CD8-positive, alpha-beta memory T cell (primary cell): ENCODE measurements around the gene UGGT1. TPM values are rescaled to one million over a fixed set of nuclear protein-coding genes. Genes with fewer than 3 reads are reported as not detected.

ENCODE experiments used
- CTCF ChIA-PET: fragments of 350-600 bp; sonication (Branson Sonifier 250); formaldehyde crosslinking; loops from one replicate; lab custom pipeline; 2021; ENCODE audit warnings: antibody characterized with exemption; lab: Charles Lee
- POLR2A ChIA-PET: fragments of 350-600 bp; sonication (Branson Sonifier 250); formaldehyde crosslinking; loops from one replicate; lab custom pipeline; 2021; ENCODE audit warnings: antibody characterized with exemption; lab: Charles Lee
- DNase-seq, 5 donors: peaks; one replicate each; pipeline versions ENCODE4 v3.0.0 to v3.0.0-alpha.2; 2020 to 2022; ENCODE audit warnings: mixed read lengths in 1 of 5
- H3K27ac ChIP-seq: one replicate; pipeline ENCODE4 v1.7.0; 2013; ENCODE audit warnings: low read depth, mild to moderate bottlenecking, low read length, moderate library complexity
- H3K27me3 ChIP-seq: 2 replicates; pipeline ENCODE4 v1.7.0; 2013; ENCODE audit warnings: low read length, mild to moderate bottlenecking; ENCODE audit not compliant: insufficient read depth, poor library complexity, severe bottlenecking
- H3K36me3 ChIP-seq: 2 replicates; pipeline ENCODE4 v1.7.0; 2013; ENCODE audit warnings: mild to moderate bottlenecking, low read length, moderate library complexity; ENCODE audit not compliant: insufficient read depth
- H3K4me1 ChIP-seq: 2 replicates; pipeline ENCODE4 v1.7.0; 2013; ENCODE audit warnings: mild to moderate bottlenecking, low read length, moderate library complexity; ENCODE audit not compliant: insufficient read depth
- H3K4me3 ChIP-seq: 2 replicates; pipeline ENCODE4 v1.7.0; 2013; ENCODE audit warnings: mild to moderate bottlenecking, low read length
- H3K9me3 ChIP-seq: 2 replicates; pipeline ENCODE4 v1.7.0; 2013; ENCODE audit warnings: mild to moderate bottlenecking, low read length
- H3K27ac Mint-ChIP-seq, 8 donors: one replicate each; pipeline ENCODE4 v1.8.0; 2020 to 2021; ENCODE audit warnings: mixed read lengths in 8 of 8, mild to moderate bottlenecking in 6 of 8, inconsistent platforms in 3 of 8, moderate library complexity in 3 of 8
- H3K27me3 Mint-ChIP-seq, 2 donors: one replicate each; pipeline ENCODE4 v1.8.0; 2020 to 2021; ENCODE audit warnings: mixed read lengths in 2 of 2, mild to moderate bottlenecking in 1 of 2, moderate library complexity in 1 of 2
- H3K36me3 Mint-ChIP-seq, 3 donors: one replicate each; pipeline ENCODE4 v1.8.0; 2020 to 2021; ENCODE audit warnings: mixed read lengths in 3 of 3, inconsistent platforms in 1 of 3, mild to moderate bottlenecking in 1 of 3
- H3K4me1 Mint-ChIP-seq, 3 donors: one replicate each; pipeline ENCODE4 v1.8.0; 2020 to 2021; ENCODE audit warnings: mixed read lengths in 3 of 3, inconsistent platforms in 1 of 3, mild to moderate bottlenecking in 1 of 3
- H3K4me3 Mint-ChIP-seq, 7 donors: one replicate each; pipeline ENCODE4 v1.8.0; 2020 to 2021; ENCODE audit warnings: mixed read lengths in 7 of 7, mild to moderate bottlenecking in 6 of 7, moderate library complexity in 4 of 7, inconsistent platforms in 2 of 7
- H3K9me3 Mint-ChIP-seq, 5 donors: one replicate each; pipeline ENCODE4 v1.8.0; 2020 to 2022; ENCODE audit warnings: mixed read lengths in 5 of 5, mild to moderate bottlenecking in 3 of 5, moderate library complexity in 2 of 5, inconsistent platforms in 1 of 5
- polyA plus RNA-seq: library from polyadenylated mRNA; unstranded; fragments of 300-500 nt; fragmentation: Illumina TruSeq; gene quantifications from one replicate; pipeline ENCODE4 v1.2.3, GENCODE V29; 2021
- total RNA-seq, 2 experiments: library from RNA; stranded (reverse); gene quantifications; one replicate each; pipeline ENCODE4 v1.2.3, GENCODE V29; 2021

UGGT1 gene
- total and polyA plus RNA-seq, 3 experiments from 2014 or later = 16.9 to 55.8 (median 54.0) TPM

DNA sequence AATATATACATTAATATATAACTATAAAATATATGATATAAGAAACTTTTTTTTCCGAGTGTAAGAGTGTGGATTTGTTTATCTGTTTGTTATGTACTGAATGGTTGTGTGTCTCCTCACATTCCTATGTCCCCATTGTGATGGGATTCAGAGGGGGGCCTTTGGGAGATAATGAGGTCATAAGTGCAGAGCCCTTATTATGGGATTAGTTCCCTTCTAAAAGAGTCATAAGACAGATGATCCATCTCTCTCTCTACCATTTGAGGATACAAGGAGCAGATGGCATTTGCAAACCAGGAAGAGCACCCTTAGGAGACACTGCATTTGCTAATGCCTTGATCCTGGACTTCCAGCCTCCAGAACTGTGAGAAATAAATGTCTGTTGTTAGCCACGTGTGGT, 32.9 kb upstream of the UGGT1 start:
- Mint-ChIP-seq H3K27me3 (peaks cover 6 to 24% of the 10 kb centered on the region in 2 donors), H3K4me3 (no peak overlapping the region), H3K9me3 (no peaks in the 10 kb centered on the region), H3K27ac (no peak overlapping the region), H3K4me1 (no peaks in the 10 kb centered on the region), H3K36me3 (no peaks in the 10 kb centered on the region)
- no peak overlapping the region for H3K27ac ChIP-seq
- ChIA-PET CTCF (no interaction called here), POLR2A (no interaction called here)
- H3K9me3 ChIP-seq = no peaks in the 10 kb centered on the region
- H3K36me3 ChIP-seq = no peaks in the 10 kb centered on the region
- no peaks in the 10 kb centered on the region for H3K27me3 ChIP-seq
- no peak overlapping the region for H3K4me3 ChIP-seq
- no peak for DNase-seq
- H3K4me1 ChIP-seq = no peaks in the 10 kb centered on the region

DNA sequence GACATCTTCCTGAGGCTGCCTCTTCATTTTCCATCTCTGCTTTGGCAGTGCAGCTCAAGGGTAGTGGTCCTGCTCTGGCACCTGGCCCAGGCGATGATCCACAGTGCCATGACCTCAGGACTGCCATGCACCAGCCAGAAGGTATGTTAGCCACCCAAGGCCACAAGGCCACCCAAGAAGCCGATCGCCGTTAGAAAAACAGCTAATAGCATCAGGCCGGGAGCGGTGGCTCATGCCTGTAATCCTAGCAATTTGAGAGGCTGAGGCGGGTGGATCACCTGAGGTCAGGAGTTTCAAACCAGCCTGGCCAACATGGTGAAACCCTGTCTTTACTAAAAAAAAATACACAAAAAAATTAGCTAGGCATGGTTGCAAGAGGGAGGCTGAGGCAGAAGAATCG, 28.4 kb upstream of the UGGT1 start:
- H3K27me3 ChIP-seq = no peaks in the 10 kb centered on the region
- H3K4me3 Mint-ChIP-seq = no peak overlapping the region
- H3K4me1 ChIP-seq = no peaks in the 10 kb centered on the region
- no peak overlapping the region for H3K27ac Mint-ChIP-seq
- H3K4me3 ChIP-seq = no peak overlapping the region
- H3K4me1 Mint-ChIP-seq = no peaks in the 10 kb centered on the region
- no peak overlapping the region for H3K27ac ChIP-seq
- no peaks in the 10 kb centered on the region for H3K36me3 Mint-ChIP-seq
- H3K9me3 Mint-ChIP-seq = no peaks in the 10 kb centered on the region
- H3K9me3 ChIP-seq = no peaks in the 10 kb centered on the region
- ChIA-PET POLR2A (no interaction called here), CTCF (interaction anchor here (1.1 kb wide), 1 partner anchor 8 kb away, joined by 3 read pairs; no protein-coding TSS in a partner anchor)
- DNase-seq = no peak
- H3K36me3 ChIP-seq = no peaks in the 10 kb centered on the region
- H3K27me3 Mint-ChIP-seq = peaks cover 2 to 3% of the 10 kb centered on the region in 2 donors

DNA sequence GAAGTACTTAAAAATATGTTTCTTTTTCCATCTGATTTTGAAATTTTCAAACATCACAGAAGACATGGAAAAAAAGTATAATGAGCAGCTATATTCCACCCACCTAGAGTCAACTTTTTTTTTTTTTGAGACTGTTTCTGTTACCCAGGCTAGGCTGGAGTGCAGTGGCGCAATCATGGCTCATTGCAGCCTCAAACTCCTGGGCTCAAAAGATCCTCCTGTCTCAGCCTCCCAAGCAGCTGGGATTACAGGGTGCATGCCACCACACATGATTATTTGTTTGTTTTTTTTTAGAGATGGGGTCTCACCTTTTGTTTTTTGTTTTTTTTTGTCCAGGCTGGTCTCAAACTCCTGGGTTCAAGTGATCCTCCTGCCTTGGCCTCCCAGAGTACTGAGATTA, 26.6 kb upstream of the UGGT1 start:
- no peak overlapping the region for H3K27ac ChIP-seq
- no peaks in the 10 kb centered on the region for H3K9me3 ChIP-seq
- Mint-ChIP-seq H3K27me3 (peaks cover 2 to 3% of the 10 kb centered on the region in 2 donors), H3K36me3 (no peaks in the 10 kb centered on the region), H3K4me1 (no peaks in the 10 kb centered on the region), H3K9me3 (no peaks in the 10 kb centered on the region), H3K4me3 (no peak overlapping the region), H3K27ac (peak overlapping the region in 1 of 8 donors; percentile 57)
- no peaks in the 10 kb centered on the region for H3K4me1 ChIP-seq
- no peaks in the 10 kb centered on the region for H3K27me3 ChIP-seq
- no peak for DNase-seq
- POLR2A ChIA-PET = interaction anchor here (0.8 kb wide), 1 partner anchor 14 kb away, joined by 3 read pairs; no protein-coding TSS in a partner anchor
- H3K36me3 ChIP-seq = no peaks in the 10 kb centered on the region
- no peak overlapping the region for H3K4me3 ChIP-seq
- CTCF ChIA-PET = no interaction called here

DNA sequence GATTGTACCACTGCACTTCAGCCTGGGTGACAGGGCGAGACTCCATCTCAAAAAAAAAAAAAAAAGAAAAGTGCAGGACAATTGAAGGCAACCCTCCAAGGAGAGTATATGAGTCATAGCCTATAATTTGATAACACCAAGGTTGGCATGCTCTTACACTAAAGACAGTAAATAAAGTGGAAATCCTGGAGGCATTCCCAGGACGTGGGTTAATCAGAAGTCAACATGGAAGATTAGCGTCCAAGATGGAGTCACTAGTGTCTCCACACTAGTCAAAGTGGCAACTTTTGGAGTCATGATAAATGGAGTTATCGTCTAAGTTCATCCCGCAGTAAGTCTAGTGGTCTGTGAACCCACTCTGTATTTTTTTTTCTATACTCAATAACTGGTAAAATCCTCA, 21.2 kb upstream of the UGGT1 start:
- H3K27me3 ChIP-seq = no peaks in the 10 kb centered on the region
- no peaks in the 10 kb centered on the region for H3K27me3 Mint-ChIP-seq
- no peaks in the 10 kb centered on the region for H3K36me3 ChIP-seq
- H3K27ac ChIP-seq = no peak overlapping the region
- no peaks in the 10 kb centered on the region for H3K9me3 Mint-ChIP-seq
- no peak overlapping the region for H3K4me3 ChIP-seq
- H3K4me1 Mint-ChIP-seq = no peaks in the 10 kb centered on the region
- H3K4me3 Mint-ChIP-seq = no peak overlapping the region
- no peak for DNase-seq
- no peak overlapping the region for H3K27ac Mint-ChIP-seq
- no peaks in the 10 kb centered on the region for H3K9me3 ChIP-seq
- no peaks in the 10 kb centered on the region for H3K4me1 ChIP-seq
- no peaks in the 10 kb centered on the region for H3K36me3 Mint-ChIP-seq
- CTCF ChIA-PET = no interaction called here
- POLR2A ChIA-PET = no interaction called here

DNA sequence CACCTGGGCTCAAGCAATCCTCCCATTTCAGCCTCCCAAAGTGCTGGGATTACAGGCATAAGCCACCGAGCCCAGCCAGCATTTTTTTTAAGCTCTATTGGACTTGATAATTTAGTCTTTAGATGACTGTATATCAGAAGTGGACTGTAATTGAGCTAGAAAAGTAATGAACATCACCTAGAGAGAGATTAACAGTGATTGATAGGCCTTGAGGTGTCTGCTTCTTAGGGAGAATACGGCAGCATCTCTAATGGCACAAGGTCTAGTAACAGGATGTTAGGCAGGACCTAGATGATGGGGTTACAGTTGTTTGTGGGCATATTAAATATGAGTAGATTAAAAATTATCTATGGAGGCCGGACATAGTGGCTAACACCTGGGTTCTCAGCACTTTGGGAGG, 17.7 kb upstream of the UGGT1 start:
- Histone ChIP-seq H3K4me1 (no peaks in the 10 kb centered on the region), H3K9me3 (no peaks in the 10 kb centered on the region), H3K27me3 (no peaks in the 10 kb centered on the region), H3K36me3 (no peaks in the 10 kb centered on the region), H3K4me3 (no peak overlapping the region), H3K27ac (no peak overlapping the region)
- H3K36me3 Mint-ChIP-seq = no peaks in the 10 kb centered on the region
- H3K9me3 Mint-ChIP-seq = no peaks in the 10 kb centered on the region
- no peaks in the 10 kb centered on the region for H3K27me3 Mint-ChIP-seq
- CTCF ChIA-PET = no interaction called here
- no peak for DNase-seq
- POLR2A ChIA-PET = no interaction called here
- peaks cover 0 to 3% (median 0%) of the 10 kb centered on the region in 3 donors for H3K4me1 Mint-ChIP-seq
- H3K27ac Mint-ChIP-seq = no peak overlapping the region
- H3K4me3 Mint-ChIP-seq = no peak overlapping the region

DNA sequence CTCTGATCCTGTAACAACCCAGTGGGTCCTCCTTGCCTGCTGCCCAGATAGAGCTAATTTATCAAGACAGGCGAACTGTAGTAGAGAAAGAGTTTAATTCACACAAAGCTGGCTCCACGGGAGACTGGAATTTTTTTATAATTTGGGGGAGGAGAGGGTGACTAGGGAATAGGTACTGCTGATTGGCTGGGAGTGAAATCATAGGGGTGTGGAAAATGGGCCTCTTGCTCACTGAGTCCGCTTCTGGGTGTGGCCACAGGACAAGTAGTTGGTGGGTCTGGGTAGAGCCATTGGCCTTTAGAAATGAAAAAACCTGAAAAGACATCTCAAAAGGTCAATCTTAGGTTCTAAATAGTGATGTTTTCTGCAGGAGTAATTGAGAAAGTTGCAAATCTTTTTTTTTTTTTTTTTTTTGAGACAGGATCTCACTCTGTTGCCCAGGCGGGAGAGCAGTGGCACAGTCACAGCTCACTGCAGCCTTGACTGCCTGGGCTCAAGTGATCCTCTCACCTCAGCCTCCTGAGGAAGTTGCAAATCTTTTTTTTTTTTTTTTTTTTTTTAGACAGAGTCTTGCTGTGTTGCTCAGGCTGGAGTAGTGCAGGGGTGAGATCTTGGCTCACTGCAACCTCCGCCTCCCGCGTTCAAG, 14.4 kb upstream of the UGGT1 start:
- H3K4me1 ChIP-seq = no peaks in the 10 kb centered on the region
- Mint-ChIP-seq H3K4me1 (peaks cover 0 to 3% (median 0%) of the 10 kb centered on the region in 3 donors), H3K9me3 (no peaks in the 10 kb centered on the region), H3K27ac (no peak overlapping the region), H3K36me3 (no peaks in the 10 kb centered on the region), H3K27me3 (peaks cover 0 to 8% of the 10 kb centered on the region in 2 donors), H3K4me3 (no peak overlapping the region)
- H3K9me3 ChIP-seq = no peaks in the 10 kb centered on the region
- DNase-seq = no peak
- no peak overlapping the region for H3K27ac ChIP-seq
- H3K4me3 ChIP-seq = no peak overlapping the region
- no peaks in the 10 kb centered on the region for H3K36me3 ChIP-seq
- H3K27me3 ChIP-seq = no peaks in the 10 kb centered on the region
- ChIA-PET POLR2A (no interaction called here), CTCF (no interaction called here)

DNA sequence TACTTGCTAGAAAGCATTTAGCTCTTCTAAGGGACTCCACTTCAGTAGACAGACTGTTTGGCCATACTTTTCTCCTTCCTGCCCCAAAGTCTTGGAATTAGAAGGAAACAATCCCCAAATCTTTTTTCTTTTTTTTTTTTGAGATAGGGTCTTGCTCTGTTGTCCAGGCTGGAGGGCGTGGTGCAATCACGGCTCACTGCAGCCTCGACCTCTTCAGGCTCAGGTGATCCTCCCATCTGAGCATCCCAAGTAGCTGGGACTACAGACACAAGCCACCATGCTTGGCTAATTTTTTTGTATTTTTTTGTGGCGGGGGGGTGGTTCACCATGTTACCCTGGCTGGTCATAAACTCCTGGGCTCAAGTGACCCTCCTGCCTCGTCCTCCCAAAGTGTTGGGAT, 6.2 kb upstream of the UGGT1 start:
- no peaks in the 10 kb centered on the region for H3K9me3 ChIP-seq
- no peaks in the 10 kb centered on the region for H3K4me1 ChIP-seq
- H3K27me3 Mint-ChIP-seq = peaks cover 10 to 22% of the 10 kb centered on the region in 2 donors
- H3K4me3 ChIP-seq = no peak overlapping the region
- H3K36me3 ChIP-seq = no peaks in the 10 kb centered on the region
- no peak for DNase-seq
- no peak overlapping the region for H3K4me3 Mint-ChIP-seq
- H3K27ac Mint-ChIP-seq = no peak overlapping the region
- no peaks in the 10 kb centered on the region for H3K27me3 ChIP-seq
- peaks cover 0 to 6% (median 0%) of the 10 kb centered on the region in 3 donors for H3K36me3 Mint-ChIP-seq
- H3K9me3 Mint-ChIP-seq = peaks cover 0 to 6% (median 3%) of the 10 kb centered on the region in 5 donors
- no peak overlapping the region for H3K27ac ChIP-seq
- H3K4me1 Mint-ChIP-seq = peaks cover 3 to 5% (median 4%) of the 10 kb centered on the region in 3 donors
- CTCF ChIA-PET = no interaction called here
- POLR2A ChIA-PET = no interaction called here

DNA sequence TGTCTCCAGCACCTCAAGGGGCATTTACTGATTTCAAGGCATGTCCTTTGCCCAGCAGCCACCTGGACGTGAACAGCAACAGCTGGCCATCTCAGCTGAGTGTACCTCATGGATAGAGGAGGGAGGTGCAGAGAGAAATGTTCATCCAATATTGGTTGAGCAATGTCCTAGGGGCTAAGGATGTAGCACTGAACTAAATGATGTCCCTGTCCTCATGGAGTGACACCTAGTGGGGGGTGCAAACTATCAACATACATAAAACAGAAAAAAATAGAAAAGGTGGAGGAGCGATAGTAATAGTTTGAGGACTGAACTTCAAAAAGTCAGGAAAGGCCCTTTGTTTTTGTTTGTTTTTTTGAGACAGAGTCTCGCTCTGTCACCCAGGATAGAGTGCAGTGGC, 4.8 kb upstream of the UGGT1 start:
- Mint-ChIP-seq H3K36me3 (peaks cover 0 to 6% (median 6%) of the 10 kb centered on the region in 3 donors), H3K27me3 (peaks cover 10 to 14% of the 10 kb centered on the region in 2 donors), H3K4me3 (no peak overlapping the region), H3K4me1 (peaks cover 9 to 15% (median 13%) of the 10 kb centered on the region in 3 donors), H3K9me3 (peaks cover 0 to 6% (median 3%) of the 10 kb centered on the region in 5 donors), H3K27ac (no peak overlapping the region)
- ChIA-PET POLR2A (no interaction called here), CTCF (no interaction called here)
- H3K4me3 ChIP-seq = no peak overlapping the region
- H3K27ac ChIP-seq = no peak overlapping the region
- H3K36me3 ChIP-seq = no peaks in the 10 kb centered on the region
- no peak for DNase-seq
- H3K4me1 ChIP-seq = no peaks in the 10 kb centered on the region
- no peaks in the 10 kb centered on the region for H3K27me3 ChIP-seq
- no peaks in the 10 kb centered on the region for H3K9me3 ChIP-seq
